GM18517 (cell line): Measurements from ENCODE around the gene FAM120A.
"Not testable (repeated sequence)": the region's sequence is repeated elsewhere in the genome, so short reads cannot be mapped to it uniquely, and the experiment has no call there.

Source experiments
- ATAC-seq: cut with Tn5 transposase; IDR thresholded peaks from one replicate; pipeline ENCODE4 v1.9.1; 2021; ENCODE audit warnings: mild to moderate bottlenecking, moderate library complexity; ENCODE audit not compliant: unreplicated experiment

Gene FAM120A, protein sequence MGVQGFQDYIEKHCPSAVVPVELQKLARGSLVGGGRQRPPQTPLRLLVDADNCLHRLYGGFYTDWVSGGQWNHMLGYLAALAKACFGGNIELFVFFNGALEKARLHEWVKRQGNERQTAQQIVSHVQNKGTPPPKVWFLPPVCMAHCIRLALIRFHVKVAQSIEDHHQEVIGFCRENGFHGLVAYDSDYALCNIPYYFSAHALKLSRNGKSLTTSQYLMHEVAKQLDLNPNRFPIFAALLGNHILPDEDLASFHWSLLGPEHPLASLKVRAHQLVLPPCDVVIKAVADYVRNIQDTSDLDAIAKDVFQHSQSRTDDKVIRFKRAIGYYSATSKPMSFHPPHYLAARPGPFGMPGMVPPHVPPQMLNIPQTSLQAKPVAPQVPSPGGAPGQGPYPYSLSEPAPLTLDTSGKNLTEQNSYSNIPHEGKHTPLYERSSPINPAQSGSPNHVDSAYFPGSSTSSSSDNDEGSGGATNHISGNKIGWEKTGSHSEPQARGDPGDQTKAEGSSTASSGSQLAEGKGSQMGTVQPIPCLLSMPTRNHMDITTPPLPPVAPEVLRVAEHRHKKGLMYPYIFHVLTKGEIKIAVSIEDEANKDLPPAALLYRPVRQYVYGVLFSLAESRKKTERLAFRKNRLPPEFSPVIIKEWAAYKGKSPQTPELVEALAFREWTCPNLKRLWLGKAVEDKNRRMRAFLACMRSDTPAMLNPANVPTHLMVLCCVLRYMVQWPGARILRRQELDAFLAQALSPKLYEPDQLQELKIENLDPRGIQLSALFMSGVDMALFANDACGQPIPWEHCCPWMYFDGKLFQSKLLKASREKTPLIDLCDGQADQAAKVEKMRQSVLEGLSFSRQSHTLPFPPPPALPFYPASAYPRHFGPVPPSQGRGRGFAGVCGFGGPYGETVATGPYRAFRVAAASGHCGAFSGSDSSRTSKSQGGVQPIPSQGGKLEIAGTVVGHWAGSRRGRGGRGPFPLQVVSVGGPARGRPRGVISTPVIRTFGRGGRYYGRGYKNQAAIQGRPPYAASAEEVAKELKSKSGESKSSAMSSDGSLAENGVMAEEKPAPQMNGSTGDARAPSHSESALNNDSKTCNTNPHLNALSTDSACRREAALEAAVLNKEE

DNA sequence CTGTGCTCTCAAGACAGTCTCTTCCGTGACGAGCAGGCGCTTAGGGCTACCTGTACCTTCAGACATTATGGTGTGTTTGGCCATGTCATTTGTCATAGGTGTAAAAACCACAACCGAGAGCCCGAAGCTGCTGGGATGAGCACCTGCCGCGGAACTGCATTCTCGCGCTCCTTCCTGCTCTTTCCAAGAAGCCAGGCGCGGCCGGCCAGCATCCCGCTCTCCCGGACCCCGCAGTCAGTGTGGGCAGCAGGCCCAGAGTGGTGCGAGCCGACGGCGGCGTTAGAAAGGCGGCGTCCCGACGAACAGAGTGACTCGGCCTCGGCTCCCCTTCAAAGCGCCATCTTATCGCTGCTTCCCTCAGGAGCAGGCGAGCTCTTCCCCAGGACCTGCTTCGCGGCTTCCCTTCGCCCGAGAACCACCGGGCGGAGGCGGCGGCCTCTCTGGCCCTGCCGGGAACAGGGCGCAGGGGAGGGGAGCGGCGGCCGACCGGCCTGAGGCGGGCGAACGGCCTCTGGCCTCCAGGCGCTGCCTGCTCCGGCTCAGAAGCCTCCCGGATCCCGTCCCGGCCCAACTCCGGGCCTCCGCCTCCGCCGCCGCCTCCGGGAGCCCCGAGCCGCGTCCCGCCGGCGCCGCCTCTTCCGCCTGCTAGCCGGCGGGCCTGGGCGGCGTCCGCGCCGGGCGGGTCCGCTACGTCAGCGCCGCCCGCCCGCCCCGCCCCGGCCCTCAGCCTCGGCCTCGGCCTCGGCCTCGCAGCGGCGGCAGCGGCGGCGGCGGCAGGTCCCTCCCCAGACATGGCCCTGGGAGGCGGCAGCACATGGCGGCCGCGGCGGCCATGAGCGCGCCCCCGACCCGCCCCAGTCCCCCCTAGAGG is at the start of gene FAM120A:
TSS of gene FAM120A (plus strand) at position 741 of the 871 bp plus-strand sequence. CDS start 231 bp downstream, outside the sequence.
- ATAC-seq, result peak; percentile 24

DNA sequence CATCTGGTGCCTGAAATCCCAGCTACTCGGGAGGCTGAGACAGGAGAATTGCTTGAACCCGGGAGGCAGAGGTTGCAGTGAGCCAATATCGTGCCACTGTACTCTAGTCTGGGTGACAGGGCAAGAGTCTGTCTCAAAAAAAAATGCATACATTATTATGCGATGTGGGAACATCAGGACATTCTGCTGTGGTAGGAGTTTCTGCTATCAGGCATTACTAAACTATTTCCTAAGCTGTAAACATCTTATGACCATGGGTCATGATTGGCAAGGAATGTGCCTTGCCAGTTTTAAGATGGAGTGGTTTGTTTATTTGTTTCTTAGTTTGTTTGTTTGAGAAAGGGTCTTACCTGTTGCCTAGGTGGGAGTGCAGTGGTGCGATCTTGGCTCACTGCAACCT is 45.1 kb upstream of the FAM120A start:
- no peak for ATAC-seq

DNA sequence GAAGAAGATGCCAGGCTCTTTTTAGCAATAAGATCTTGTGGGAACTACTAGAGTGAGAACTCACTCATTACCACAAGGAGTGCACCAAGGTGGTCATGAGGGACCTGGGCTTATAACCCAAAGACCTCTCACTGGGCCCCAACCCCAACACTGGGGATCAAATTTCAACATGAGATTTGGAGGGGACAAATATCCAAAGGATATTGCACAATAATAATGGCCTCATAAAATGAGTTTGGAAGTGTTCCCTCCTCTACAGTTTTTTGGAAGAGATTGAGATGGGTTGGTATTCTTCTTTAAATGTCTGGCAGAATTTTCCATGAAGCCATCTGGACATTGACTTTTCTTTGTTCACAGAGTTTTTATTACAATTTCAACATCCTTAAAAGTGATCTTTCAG is 38.0 kb upstream of the FAM120A start:
- no peak for ATAC-seq

DNA sequence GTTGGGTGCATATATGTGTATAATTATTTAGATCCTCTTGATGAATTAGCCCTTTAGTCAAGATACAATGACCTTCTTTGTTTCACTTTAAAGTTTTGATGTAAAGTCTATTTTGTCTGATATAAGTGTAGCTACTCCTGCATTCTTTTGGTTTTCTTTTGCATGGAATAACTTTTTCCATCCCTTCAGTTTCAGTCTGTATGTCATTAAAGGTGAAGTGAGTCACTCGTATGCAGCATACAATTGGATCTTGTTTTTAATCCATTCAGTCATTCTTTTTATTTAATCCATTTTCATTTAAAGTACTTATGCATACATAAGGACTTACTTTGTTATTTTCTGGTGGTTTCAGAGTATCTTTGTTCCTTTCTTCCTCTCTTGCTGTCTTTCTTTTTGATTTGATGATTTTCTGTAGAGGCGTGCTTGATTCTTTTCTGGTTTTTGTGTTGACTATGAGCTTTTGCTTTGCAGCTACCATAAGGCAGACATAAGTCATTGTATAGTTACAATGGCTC is 36.3 kb upstream of the FAM120A start:
- no peak for ATAC-seq

DNA sequence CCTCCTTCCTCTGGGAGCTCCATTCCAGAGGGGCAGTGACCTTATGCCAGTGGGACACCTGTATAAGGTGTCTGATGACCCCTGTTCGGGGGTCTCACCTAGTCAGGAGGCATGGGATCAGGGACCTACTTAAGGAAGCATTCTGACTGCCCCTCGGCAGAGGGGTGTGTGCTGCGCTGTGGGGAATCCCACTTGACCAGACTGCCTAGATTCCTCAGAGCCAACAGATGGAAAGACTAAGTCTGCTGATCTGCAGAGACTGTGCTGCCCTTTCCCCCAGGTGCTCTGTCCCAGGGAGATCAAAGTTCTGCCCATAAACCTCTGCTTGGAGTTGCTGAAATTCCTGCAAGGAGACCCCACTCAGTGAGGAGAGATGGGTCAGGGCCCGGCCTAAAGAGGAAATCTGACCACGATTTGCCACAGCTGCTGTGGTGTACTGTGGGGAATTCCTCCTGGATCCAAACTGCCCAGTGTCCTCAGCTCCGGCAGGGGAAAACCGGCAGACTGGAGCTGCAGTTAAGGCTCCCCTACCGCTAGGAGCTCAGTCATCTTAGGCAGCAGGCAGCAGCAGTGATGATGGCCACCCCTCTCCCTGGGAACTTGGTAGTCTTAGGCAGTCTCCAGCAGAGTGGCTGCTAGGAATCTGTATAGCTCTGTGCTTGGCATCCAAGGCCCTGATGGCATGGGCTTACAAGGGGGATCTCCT is 34.8 kb upstream of the FAM120A start:
- ATAC-seq, result no peak

DNA sequence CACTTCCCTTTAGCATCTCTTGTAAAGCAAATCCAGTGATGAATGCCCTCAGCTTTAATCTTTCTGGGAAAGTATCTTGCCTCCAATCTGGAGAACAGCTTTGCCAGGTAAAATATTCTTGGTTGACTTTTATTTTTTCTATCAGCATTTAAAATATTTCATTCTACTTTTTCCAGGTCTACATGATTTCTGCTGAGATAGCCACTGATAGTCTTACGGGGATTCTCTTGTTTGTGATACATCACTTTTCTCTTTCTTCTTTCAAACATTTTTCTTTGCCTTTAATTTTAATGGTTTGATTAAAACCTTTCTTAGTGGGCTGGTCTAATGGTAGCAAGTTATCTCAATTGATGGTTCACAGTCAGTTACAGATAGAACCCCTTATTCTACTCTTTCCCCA is 33.9 kb upstream of the FAM120A start:
- ATAC-seq, result no peak

DNA sequence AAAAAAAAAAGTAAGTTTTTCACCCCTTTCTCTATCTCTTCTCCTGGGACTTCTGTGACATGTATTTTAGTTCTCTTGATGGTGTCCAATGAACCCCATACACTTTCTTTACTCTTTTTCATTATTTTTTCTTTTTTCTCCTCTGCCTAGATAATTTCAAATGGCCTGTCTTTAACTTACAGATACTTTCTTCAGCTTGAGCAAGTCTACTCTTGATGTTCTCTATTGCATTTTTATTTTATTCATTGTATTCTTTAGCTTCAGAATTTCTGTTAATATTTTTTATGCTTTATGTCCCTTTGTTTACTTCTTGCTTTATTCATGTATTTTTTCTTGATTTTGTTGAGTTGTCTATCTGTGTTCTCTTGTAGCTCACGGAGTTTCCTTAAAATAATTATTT is 32.5 kb upstream of the FAM120A start:
- no peak for ATAC-seq

DNA sequence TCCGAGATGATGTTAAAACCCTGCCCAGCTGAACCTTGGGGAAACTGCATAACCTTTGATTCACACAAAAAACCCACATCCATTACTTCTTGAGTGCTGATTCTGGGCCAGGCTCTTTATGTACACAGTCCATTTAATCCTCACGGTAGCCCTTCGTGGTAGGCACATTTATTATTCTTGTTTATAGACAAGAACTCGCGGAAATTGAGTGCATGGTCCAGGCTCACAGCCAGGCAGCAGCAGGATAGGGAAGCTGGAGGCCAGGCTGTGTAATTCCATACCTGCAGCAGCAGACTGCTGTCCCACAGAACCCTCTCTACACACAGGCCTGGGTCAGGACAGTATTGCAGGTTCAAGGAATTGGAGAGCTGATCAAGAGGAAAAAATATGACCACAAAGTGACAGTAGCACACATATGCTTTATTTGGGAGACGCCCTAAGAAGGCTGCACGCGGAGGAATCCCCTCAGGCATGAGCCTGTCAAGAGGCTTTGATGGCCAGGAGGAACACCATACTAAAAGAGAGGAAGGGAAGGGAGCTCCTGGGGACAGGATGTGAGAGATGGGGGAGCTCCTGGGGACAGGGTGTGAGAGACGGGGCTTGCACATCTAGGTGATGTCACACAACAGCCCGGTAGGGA is 28.4 kb upstream of the FAM120A start:
- no peak for ATAC-seq

DNA sequence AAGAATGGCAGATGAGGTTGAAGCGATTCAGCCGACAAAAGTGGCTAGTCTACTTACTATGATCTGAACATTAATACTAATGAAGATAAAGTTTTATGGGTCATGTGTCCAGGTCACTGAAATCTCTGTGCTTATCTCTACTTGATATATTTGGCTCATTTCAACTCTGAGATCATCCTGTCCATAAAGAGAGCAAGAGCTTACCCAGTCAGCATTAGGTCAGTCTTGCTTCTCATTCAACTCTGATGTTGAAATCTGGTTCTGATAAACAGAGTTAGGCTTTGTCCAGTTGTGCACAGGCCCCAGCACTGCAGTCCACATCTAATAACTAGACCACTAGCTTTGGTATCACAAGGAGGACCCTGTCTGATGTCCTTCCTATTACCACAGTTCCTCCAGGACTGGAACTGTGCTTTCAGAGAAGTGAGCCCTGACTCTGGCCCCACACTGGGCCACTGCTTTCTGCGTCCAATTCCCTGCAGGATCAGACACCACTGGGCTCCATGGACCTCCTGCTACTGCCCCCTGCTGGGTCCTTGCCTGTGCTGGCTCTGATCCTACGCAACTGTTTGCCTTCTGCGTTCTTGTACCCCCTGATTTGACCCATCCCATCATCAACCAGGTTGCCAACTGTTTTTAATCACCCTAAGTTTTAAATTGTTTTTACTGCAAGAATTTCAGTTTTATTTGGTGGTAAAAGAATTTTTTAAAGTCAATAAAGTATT is 23.7 kb upstream of the FAM120A start:
- no peak for ATAC-seq

DNA sequence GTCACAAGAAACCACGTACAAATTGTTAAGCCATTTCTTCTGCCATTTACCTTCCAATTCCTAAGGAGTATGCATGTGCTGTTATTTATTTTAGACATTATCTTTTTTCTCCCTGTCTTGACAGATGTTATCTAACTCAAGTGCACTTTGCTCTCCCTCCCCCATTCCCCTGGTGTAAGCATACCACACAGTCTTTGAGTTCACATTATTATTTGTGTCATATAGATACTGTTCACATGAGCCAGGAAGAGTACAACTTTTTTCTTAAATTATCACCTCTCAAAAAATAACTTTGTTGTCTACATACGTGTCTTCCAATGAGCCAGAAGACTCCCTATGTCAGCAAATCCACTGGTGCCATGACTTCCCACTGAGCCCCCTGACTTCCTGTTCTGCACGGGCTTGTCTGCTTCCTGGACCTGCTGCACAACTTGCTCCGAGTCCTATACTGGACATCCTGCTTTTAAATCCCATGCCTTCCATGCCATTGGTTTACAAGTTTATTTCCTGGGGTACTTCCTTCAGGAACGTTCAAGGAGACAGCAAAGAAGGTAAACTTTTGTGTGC is 19.9 kb upstream of the FAM120A start:
- no peak for ATAC-seq

DNA sequence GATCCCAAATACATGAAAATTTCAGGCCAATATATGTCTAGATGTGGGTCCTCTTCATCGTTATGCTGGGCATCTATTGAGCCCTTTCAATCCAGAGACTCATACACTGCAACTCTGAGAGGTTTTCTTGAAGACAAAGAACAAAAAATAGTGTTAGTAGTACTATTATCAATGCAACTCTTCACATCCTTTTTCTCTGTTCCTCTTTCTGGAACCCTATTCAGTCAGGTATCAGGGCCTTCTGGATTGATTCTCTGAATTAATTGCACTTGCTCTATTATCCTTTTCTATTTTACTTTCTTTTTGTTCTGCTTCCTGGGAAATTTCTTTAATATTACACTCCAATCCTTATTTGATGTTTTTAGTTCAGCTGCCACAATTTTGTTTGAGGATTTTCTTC is 18.5 kb upstream of the FAM120A start:
- no peak for ATAC-seq

DNA sequence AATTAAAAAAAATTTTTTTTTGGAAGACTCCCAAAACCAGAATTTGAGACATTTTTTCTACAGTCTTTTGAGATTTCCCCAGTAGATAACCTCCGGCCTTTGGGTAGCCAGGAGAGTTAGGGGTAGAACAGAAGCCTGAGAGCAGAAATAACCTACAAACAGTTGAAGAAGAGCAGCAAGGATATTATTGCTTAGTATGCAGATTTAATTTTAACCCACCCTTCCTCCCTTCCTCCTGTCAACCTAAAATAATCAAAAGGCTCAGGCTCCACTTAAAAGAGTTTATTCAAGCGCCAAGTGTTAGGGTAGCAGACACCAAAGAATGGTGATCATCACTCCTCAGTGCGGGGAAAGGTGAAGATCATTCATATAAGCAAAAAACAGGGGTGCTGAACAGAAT is 17.4 kb upstream of the FAM120A start:
- ATAC-seq, result no peak

DNA sequence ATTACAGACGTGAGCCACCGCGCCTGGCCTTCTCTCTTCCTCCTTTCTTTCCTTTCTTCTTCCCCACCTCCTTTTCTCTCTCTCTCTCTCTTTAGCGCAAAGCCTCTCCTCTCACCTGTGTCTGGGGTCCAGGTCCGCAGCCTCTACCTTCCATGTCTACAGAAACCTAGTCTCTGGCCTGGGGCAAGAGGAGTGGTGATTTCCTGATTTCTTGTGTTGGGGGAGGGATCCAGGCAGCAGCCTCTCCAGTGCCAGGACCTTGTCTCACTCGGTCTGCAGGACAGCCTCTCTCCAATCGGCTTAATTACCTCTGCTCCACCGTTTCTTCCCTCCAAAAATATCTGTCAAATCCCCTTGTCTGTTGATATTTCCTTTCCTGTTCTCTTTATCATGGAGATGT is 16.1 kb upstream of the FAM120A start:
- no peak for ATAC-seq

DNA sequence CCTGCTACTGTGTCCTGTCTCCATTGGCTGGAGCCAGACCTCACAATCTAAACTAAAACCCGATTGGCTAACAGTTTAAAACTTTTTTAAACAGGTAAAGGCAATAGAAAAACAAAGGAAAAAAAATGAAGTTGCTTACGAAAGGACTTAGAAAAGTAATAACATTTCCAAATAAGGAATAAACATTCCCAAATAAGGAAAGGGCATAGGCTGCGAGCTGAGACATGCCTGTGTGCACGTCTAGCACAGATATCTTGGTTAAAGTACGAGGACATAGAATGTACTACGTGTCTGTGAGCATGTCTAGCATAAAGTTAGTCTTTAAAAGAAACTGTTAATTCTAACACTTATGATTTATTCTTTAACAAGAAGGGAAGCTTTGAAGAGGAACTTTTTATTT is 15.3 kb upstream of the FAM120A start:
- ATAC-seq, result no peak

DNA sequence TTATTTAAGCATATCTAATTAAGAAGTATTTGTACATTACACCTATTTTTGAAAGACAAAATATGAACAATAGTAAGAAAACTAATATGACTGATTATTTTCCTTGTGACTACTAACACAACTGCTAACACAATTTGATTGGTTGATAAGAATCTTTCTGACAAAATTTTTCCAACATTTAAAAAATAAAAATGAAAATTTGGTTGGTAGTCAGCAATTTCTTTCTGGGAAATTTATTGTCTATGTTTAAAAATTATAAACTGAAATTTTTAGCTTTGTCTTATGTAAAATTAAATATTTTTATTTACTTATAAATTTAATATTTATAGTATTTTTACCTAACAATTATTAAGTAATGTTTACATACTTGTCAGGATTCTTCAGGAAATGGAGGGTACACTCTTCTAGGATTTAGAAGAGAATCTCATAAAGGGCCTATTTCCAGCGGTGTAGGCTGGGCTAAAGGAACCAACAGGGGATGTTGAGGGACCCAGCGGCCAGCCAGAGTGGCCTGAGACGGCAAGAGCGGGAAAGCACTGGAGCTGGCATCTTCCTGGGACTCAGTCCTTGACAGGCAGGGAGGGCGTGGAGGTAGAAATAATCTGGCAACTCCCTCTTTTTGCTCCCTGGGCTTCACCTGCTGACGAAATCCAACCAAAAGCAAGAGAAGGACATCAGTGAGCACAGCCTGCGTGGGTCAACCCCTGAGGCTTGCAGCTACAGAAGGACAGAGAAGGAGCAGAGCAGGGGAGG is 14.7 kb upstream of the FAM120A start:
- no peak for ATAC-seq

DNA sequence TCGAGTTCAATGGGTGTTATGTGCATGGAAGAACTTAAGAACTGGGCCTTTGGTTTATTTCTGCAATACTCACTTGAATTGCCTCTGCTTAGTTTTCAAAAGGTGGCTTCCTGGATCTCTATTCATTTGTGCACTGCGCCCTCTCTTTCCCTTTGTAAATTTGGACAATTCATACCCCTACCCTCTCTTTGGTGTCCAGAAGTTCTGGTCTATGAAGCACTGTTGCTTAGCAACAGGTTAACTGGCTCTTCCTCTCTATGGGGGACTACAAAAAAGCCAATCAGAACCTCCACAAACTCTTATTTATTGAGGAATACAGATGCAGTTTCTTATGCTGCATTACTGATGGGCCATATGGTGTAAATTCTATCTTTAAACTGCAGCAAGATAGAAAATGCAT is 13.5 kb upstream of the FAM120A start:
- no peak for ATAC-seq

DNA sequence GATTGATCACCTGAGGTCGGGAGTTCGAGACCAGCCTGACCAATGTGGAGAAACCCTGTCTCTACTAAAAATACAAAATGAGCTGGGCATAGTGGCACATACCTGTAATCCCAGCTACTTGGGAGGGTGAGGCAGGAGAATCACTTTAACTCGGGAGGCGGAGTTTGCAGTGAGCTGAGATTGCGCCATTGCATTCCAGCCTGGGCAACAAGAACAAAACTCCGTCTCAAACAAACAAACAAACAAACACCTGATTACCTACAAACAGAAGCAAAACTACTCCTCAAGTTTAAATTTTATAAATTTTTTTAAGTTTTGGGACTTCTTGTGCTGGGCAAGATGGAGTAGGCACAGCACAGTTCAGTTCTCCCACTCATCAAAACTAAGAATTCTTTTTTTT is 12.2 kb upstream of the FAM120A start:
- not testable (repeated sequence) for ATAC-seq
